ENCODE measurements around the gene SLC6A9. TPM values are rescaled to one million over a fixed set of nuclear protein-coding genes. Genes with fewer than 3 reads are reported as not detected.

Gene SLC6A9
- total RNA-seq, 1 experiment from 2014 or later: 30.1 TPM

DNA sequence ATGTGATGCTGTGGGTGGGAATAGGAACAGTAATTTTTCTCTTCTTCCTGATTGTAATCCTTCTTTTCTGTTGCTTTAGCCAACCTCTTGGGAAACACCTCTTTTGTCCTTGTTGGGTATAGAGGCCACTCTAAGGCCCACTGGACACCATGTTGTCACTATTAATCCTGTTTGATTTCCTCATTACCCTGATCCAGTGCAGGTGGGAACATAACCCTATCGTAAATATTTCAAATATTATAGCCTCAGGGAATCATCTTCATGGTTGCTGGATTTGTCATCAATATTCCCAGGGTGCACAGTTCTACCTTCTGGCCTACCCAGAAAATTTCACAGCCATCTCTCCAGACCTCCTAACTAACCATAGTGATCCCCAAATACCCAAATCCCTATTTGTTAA is 27.9 kb upstream of the SLC6A9 start:
- Histone ChIP-seq H3K14ac (ENCODE audit: insufficient read depth, low read length) (no peak overlapping the region), H3K27me3 (ENCODE audit: insufficient read depth, low read length) (no peaks in the 10 kb centered on the region), H3K79me1 (ENCODE audit: insufficient read depth, low read depth, low read length, poor library complexity, severe bottlenecking) (no peaks in the 10 kb centered on the region), H2AK5ac (ENCODE audit: insufficient read length, low read length) (no peak overlapping the region), H3K4me2 (ENCODE audit: insufficient read depth, insufficient read length, low read length) (no peak overlapping the region), H3K9ac (ENCODE audit: extremely low read depth, insufficient read length, low read length) (no peak overlapping the region), H4K5ac (ENCODE audit: insufficient read length, low read depth, low read length) (no peak overlapping the region), H4K8ac (replicated peaks; ENCODE audit: insufficient read length, low read depth, low read length) (no peak overlapping the region), H4K20me1 (ENCODE audit: control insufficient read depth, insufficient read depth, insufficient read length) (no peaks in the 10 kb centered on the region), H3K23me2 (ENCODE audit: insufficient read length, low read depth, low read length, poor library complexity, severe bottlenecking) (no peaks in the 10 kb centered on the region), H3K23ac (ENCODE audit: insufficient read length, low read depth, low read length) (no peak overlapping the region), H3K9me3 (ENCODE audit: control insufficient read depth, low read depth, low read length) (no peaks in the 10 kb centered on the region), H2BK5ac (ENCODE audit: insufficient read length, low read length) (no peak overlapping the region), H3K27ac (ENCODE audit: insufficient read length, low read depth, low read length) (no peak overlapping the region), H3K4ac (ENCODE audit: low read depth, low read length) (no peak overlapping the region), H3K4me1 (ENCODE audit: insufficient read depth, low read length) (peaks cover 2% of the 10 kb centered on the region; the same call in 1 of the 2 replicates), H2BK120ac (ENCODE audit: low read depth, low read length, poor library complexity, severe bottlenecking) (no peak overlapping the region), H4K91ac (ENCODE audit: insufficient read length, low read depth, low read length) (no peak overlapping the region), H3K56ac (ENCODE audit: insufficient read length, low read depth, low read length) (no peak overlapping the region), H3K79me2 (ENCODE audit: insufficient read depth, low read length) (no peaks in the 10 kb centered on the region), H3K18ac (ENCODE audit: insufficient read length, low read depth, low read length) (no peak overlapping the region), H2BK12ac (ENCODE audit: insufficient read length, low read depth, low read length) (no peak overlapping the region), H3T11ph (ENCODE audit: low read length) (no peak overlapping the region), H2BK20ac (ENCODE audit: low read depth, low read length, poor library complexity, severe bottlenecking) (no peak overlapping the region), H2AFZ (ENCODE audit: low read length) (no peak overlapping the region), H2BK15ac (ENCODE audit: low read depth, low read length) (no peak overlapping the region)
- no peak for DNase-seq
- Mint-ChIP-seq H3K9me3 (no peaks in the 10 kb centered on the region), H3K36me3 (ENCODE audit: insufficient read depth in 1 of 3, low read depth in 3 of 3) (no peaks in the 10 kb centered on the region), H3K4me1 (peaks cover 0 to 15% of the 10 kb centered on the region in 2 experiments; a peak in 2 of 4 replicates), H3K4me3 (no peak overlapping the region), H3K27ac (no peak overlapping the region), H3K27me3 (ENCODE audit: low read depth) (peaks cover 53% of the 10 kb centered on the region)
- TF ChIP-seq, protein P1, sequence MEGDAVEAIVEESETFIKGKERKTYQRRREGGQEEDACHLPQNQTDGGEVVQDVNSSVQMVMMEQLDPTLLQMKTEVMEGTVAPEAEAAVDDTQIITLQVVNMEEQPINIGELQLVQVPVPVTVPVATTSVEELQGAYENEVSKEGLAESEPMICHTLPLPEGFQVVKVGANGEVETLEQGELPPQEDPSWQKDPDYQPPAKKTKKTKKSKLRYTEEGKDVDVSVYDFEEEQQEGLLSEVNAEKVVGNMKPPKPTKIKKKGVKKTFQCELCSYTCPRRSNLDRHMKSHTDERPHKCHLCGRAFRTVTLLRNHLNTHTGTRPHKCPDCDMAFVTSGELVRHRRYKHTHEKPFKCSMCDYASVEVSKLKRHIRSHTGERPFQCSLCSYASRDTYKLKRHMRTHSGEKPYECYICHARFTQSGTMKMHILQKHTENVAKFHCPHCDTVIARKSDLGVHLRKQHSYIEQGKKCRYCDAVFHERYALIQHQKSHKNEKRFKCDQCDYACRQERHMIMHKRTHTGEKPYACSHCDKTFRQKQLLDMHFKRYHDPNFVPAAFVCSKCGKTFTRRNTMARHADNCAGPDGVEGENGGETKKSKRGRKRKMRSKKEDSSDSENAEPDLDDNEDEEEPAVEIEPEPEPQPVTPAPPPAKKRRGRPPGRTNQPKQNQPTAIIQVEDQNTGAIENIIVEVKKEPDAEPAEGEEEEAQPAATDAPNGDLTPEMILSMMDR (conservative IDR thresholded peaks at IDR 0.05): no peak
- no CpG with 5 or more reads among the region's 1 CpG for whole genome bisulfite sequencing (ENCODE audit: extremely low coverage, insufficient read length, low lambda C conversion rate)

Data from H9 (cell line).